GM12878 (cell line): Measurements from ENCODE around the gene MAGI1.

Source experiments
- ATF3 ChIP-seq: IDR thresholded peaks from 2 replicates; pipeline ENCODE4 v1.6.1; 2011; ENCODE audit warnings: low read depth, mild to moderate bottlenecking, low read length, moderate library complexity, borderline replicate concordance; ENCODE audit errors: extremely low read depth
- CHD4 ChIP-seq: fragments of 200-600 bp; sonication (generic); IDR thresholded peaks from 2 replicates; pipeline ENCODE4 v1.6.1; 2016; ENCODE audit warnings: mild to moderate bottlenecking
- CTCF ChIP-seq, 3 experiments: IDR thresholded peaks in 2 of 3; conservative IDR thresholded peaks in 1 of 3; 2 replicates each; pipeline ENCODE4 v1.5.1; 2011; ENCODE audit warnings: low read depth in 3 of 3, low read length in 3 of 3, mild to moderate bottlenecking in 3 of 3, control low read depth in 2 of 3, moderate library complexity in 2 of 3, inconsistent platforms in 1 of 3, mixed read lengths in 1 of 3; ENCODE audit not compliant: control insufficient read depth in 2 of 3, insufficient read depth in 1 of 3; ENCODE audit errors: extremely low read depth in 1 of 3
- EP300 ChIP-seq, 2 experiments: fragments of 150-350 bp in 1 of 2; IDR thresholded peaks; 2 replicates each; pipeline ENCODE4 v1.6.1; 2011 to 2012; ENCODE audit warnings: low read depth in 2 of 2, low read length in 2 of 2, borderline replicate concordance in 1 of 2, improper control_type of control experiment in 1 of 2, inconsistent platforms in 1 of 2; ENCODE audit not compliant: control insufficient read depth in 1 of 2
- EZH2 ChIP-seq: IDR thresholded peaks from 2 replicates; pipeline ENCODE4 v1.6.1; 2012; ENCODE audit warnings: low read depth, mild to moderate bottlenecking, control low read depth, inconsistent platforms, low read length, borderline replicate concordance; ENCODE audit not compliant: control insufficient read depth
- MAX ChIP-seq: IDR thresholded peaks from 2 replicates; pipeline ENCODE4 v1.6.1; 2012; ENCODE audit warnings: low read depth, low read length, improper control_type of control experiment
- MTA3 ChIP-seq: IDR thresholded peaks from 2 replicates; pipeline ENCODE4 v1.6.1; 2012; ENCODE audit warnings: low read length, inconsistent platforms, borderline replicate concordance
- NFYB ChIP-seq: IDR thresholded peaks from 2 replicates; pipeline ENCODE4 v1.6.1; 2011; ENCODE audit warnings: low read depth, mild to moderate bottlenecking, low read length, improper control_type of control experiment, moderate library complexity; ENCODE audit not compliant: insufficient read depth
- POLR2A ChIP-seq: IDR thresholded peaks from 2 replicates; pipeline ENCODE4 v1.6.1; 2011; ENCODE audit warnings: low read depth, mild to moderate bottlenecking, low read length
- POLR2AphosphoS5 ChIP-seq: IDR thresholded peaks from 2 replicates; pipeline ENCODE4 v1.6.1; 2011; ENCODE audit warnings: mild to moderate bottlenecking, low read length, inconsistent platforms
- YY1 ChIP-seq: IDR thresholded peaks from 2 replicates; pipeline ENCODE4 v1.6.1; 2011; ENCODE audit warnings: low read depth, mild to moderate bottlenecking, low read length
- ZBTB33 ChIP-seq: fragments of 450-650 bp; IDR thresholded peaks from 2 replicates; pipeline ENCODE4 v1.6.1; 2017; ENCODE audit warnings: mild to moderate bottlenecking
- ZNF24 ChIP-seq: fragments of 450-650 bp; IDR thresholded peaks from 2 replicates; pipeline ENCODE4 v1.6.1; 2017; ENCODE audit warnings: antibody characterized with exemption, mild to moderate bottlenecking
- ZNF384 ChIP-seq: IDR thresholded peaks from 2 replicates; pipeline ENCODE4 v1.6.1; 2012; ENCODE audit warnings: low read depth, mild to moderate bottlenecking, low read length, improper control_type of control experiment, borderline replicate concordance

GRCh38 chr3:65993134-65993900 lies 45.4 kb downstream of the MAGI1 start:
- TF ChIP-seq ZNF24 (no peak), CTCF (IDR thresholded peaks at IDR 0.05 in 2 of 3, conservative IDR thresholded peaks at IDR 0.05 in 1 of 3; ENCODE audit: control insufficient read depth in 2 of 3, extremely low read depth in 1 of 3, insufficient read depth in 1 of 3, low read depth in 3 of 3, low read length in 3 of 3) (no peak), ATF3 (no peak), CHD4 (no peak), YY1 (no peak), ZNF384 (no peak), EP300 (IDR thresholded peaks at IDR 0.05; ENCODE audit: borderline replicate concordance in 1 of 2, control insufficient read depth in 1 of 2, low read depth in 2 of 2, low read length in 2 of 2) (no peak), NFYB (no peak), POLR2AphosphoS5 (no peak), ZBTB33 (no peak), MAX (no peak), POLR2A (no peak), EZH2 (no peak), MTA3 (no peak)
